Endothelial cell of umbilical vein (primary cell): ENCODE measurements around the gene CCDC6. TPM values are rescaled to one million over a fixed set of nuclear protein-coding genes. Genes with fewer than 3 reads are reported as not detected.
A peak's percentile ranks its signal among the peaks of the same experiment; 100 is the strongest.

Source experiments
- BruUV-seq: library from RNA; stranded (reverse); fragments of 400-500 nt; replicated peaks from 2 replicates; lab custom pipeline; 2021; lab: Mats Ljungman, UMichigan
- CTCF ChIA-PET: fragments of 300-600, 350-600 bp; sonication (Branson Sonifier 250); formaldehyde crosslinking; loops from one replicate; lab custom pipeline; 2021; ENCODE audit warnings: antibody characterized with exemption, inconsistent platforms; lab: Charles Lee
- POLR2A ChIA-PET: fragments of 300-600, 350-600 bp; sonication (Branson Sonifier 250); formaldehyde crosslinking; loops from one replicate; lab custom pipeline; 2021; ENCODE audit warnings: antibody characterized with exemption, inconsistent platforms; lab: Charles Lee
- DNase-seq: peaks from one replicate; pipeline ENCODE4 v3.0.0-alpha.2; 2011; ENCODE audit warnings: low read depth, low spot score
- FAIRE-seq: peaks from 2 replicates; lab custom pipeline; 2011; peaks lifted over from hg19 to GRCh38; lab: Jason Lieb, UNC
- H2AFZ ChIP-seq: 2 replicates; pipeline ENCODE4 v1.6.0; 2012; ENCODE audit warnings: low read depth, low read length, control low read depth, inconsistent platforms
- H3K27ac ChIP-seq: 2 replicates; pipeline ENCODE4 v1.5.1; 2011; ENCODE audit warnings: low read depth, mild to moderate bottlenecking, control low read depth, low read length, moderate library complexity; ENCODE audit not compliant: insufficient read depth
- H3K27me3 ChIP-seq, 2 experiments: 2 replicates each; pipeline versions ENCODE4 v1.6.0 to v1.6.1; 2011; ENCODE audit warnings: low read length in 2 of 2, mixed read lengths in 1 of 2; ENCODE audit not compliant: control insufficient read depth in 2 of 2, insufficient read depth in 2 of 2
- H3K36me3 ChIP-seq, 2 experiments: 2 replicates in 1 of 2; 3 replicates in 1 of 2; pipeline ENCODE4 v1.5.1; 2011; ENCODE audit warnings: low read length in 2 of 2, mild to moderate bottlenecking in 1 of 2, moderate library complexity in 1 of 2; ENCODE audit not compliant: control insufficient read depth in 2 of 2, insufficient read depth in 2 of 2; ENCODE audit errors: extremely low read depth in 1 of 2
- H3K4me1 ChIP-seq: 3 replicates; pipeline ENCODE4 v1.5.1; 2011; ENCODE audit warnings: mild to moderate bottlenecking, low read length; ENCODE audit not compliant: control insufficient read depth, insufficient read depth; ENCODE audit errors: extremely low read depth
- H3K4me2 ChIP-seq: 2 replicates; pipeline ENCODE4 v1.6.1; 2011; ENCODE audit warnings: low read length, control low read depth, mixed read lengths; ENCODE audit not compliant: insufficient read depth
- H3K4me3 ChIP-seq, 3 experiments: fragments of 200-600 bp in 1 of 3; sonication (generic), shearing (Covaris generic) in 1 of 3; replicated peaks in 1 of 3; 2 replicates each; pipeline ENCODE4 v1.5.1; 2011 to 2016; ENCODE audit warnings: control low read depth in 3 of 3, low read length in 3 of 3, mild to moderate bottlenecking in 2 of 3, inconsistent platforms in 1 of 3, low read depth in 1 of 3, moderate library complexity in 1 of 3; ENCODE audit not compliant: insufficient read depth in 1 of 3
- H3K79me2 ChIP-seq: 2 replicates; pipeline ENCODE4 v1.6.0; 2012; ENCODE audit warnings: low read length, inconsistent platforms; ENCODE audit not compliant: control insufficient read depth, insufficient read depth
- H3K9ac ChIP-seq: replicated peaks from 2 replicates; pipeline ENCODE3; 2011; ENCODE audit warnings: low read length, control low read depth; ENCODE audit not compliant: insufficient read depth; ENCODE audit errors: extremely low read depth
- H3K9me1 ChIP-seq: replicated peaks from 3 replicates; pipeline ENCODE4 v1.6.0; 2011; ENCODE audit warnings: mild to moderate bottlenecking, low read length; ENCODE audit not compliant: control insufficient read depth, insufficient read depth; ENCODE audit errors: extremely low read depth
- H3K9me3 ChIP-seq: replicated peaks from 2 replicates; pipeline ENCODE4 v1.5.1; 2012; ENCODE audit warnings: low read length, inconsistent platforms; ENCODE audit not compliant: control insufficient read depth, insufficient read depth
- H4K20me1 ChIP-seq: replicated peaks from 2 replicates; pipeline ENCODE3; 2011; ENCODE audit warnings: mild to moderate bottlenecking, low read length; ENCODE audit not compliant: control insufficient read depth, insufficient read depth; ENCODE audit errors: extremely low read depth
- FOS ChIP-seq: IDR thresholded peaks from 2 replicates; pipeline ENCODE4 v1.6.1; 2011; ENCODE audit warnings: mild to moderate bottlenecking, low read length, moderate library complexity, borderline replicate concordance; ENCODE audit not compliant: insufficient read depth
- JUN ChIP-seq: IDR thresholded peaks from 2 replicates; pipeline ENCODE4 v1.6.1; 2011; ENCODE audit warnings: borderline replicate concordance, low read depth; ENCODE audit not compliant: insufficient read length, insufficient read depth
- MYC ChIP-seq: IDR thresholded peaks from one replicate; pipeline ENCODE4 v1.6.1; 2011; ENCODE audit warnings: mild to moderate bottlenecking, low read depth, low read length
- dilution Hi-C: fragments of 300-500 bp; cut with MboI; formaldehyde crosslinking; loops from one replicate; pipeline ENCODE4 v1.15.0; 2019; ENCODE audit warnings: low sequenced_read_pairs; ENCODE audit not compliant: extremely low pct_ligation_motif_present
- intact Hi-C: fragments of 100-400 bp; cut with micrococcal nuclease; formaldehyde crosslinking; loops from one replicate; pipeline ENCODE4 v1.10.0; 2022
- polyA plus RNA-seq, 4 experiments: library from polyadenylated mRNA; depleted of rRNA in 3 of 4; stranded (reverse) in 3 of 4; unstranded in 1 of 4; fragments of >200 nt; gene quantifications; 2 replicates each; pipeline versions ENCODE4 v1.2.1 to v1.2.3, GENCODE V29; 2011 to 2012; ENCODE audit warnings: missing spikeins in 1 of 4
- total RNA-seq: library from RNA; stranded (reverse); gene quantifications from 2 replicates; pipeline ENCODE4 v1.2.3, GENCODE V29; 2021
- TF ChIP-seq, protein P1 (sequence below): IDR thresholded peaks from 2 replicates; pipeline ENCODE4 v1.6.1; 2011; ENCODE audit not compliant: insufficient read depth, insufficient read length
- TF ChIP-seq, protein P2 (sequence below), 2 donors: IDR thresholded peaks; 1 replicate in 1 of 2; 2 replicates in 1 of 2; pipeline ENCODE4 v1.5.1; 2011; ENCODE audit warnings: low read length in 2 of 2, mild to moderate bottlenecking in 2 of 2, moderate library complexity in 2 of 2, control low read depth in 1 of 2, inconsistent platforms in 1 of 2, low read depth in 1 of 2; ENCODE audit not compliant: insufficient read depth in 1 of 2; ENCODE audit errors: extremely low read depth in 1 of 2

The CCDC6 gene
- total and polyA plus RNA-seq, 2 donors (not counting 3 experiments of a cell fraction or from before 2014, with no cell fraction given): 16.8 to 36.8 TPM

GRCh38 chr10:59844436-59844835, 61.9 kb downstream of the CCDC6 start:
- TF ChIP-seq, protein P1, sequence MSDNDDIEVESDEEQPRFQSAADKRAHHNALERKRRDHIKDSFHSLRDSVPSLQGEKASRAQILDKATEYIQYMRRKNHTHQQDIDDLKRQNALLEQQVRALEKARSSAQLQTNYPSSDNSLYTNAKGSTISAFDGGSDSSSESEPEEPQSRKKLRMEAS: no peak
- no peak for TF ChIP-seq FOS
- no peak for TF ChIP-seq JUN
- TF ChIP-seq MYC: no peak
- TF ChIP-seq, protein P2, sequence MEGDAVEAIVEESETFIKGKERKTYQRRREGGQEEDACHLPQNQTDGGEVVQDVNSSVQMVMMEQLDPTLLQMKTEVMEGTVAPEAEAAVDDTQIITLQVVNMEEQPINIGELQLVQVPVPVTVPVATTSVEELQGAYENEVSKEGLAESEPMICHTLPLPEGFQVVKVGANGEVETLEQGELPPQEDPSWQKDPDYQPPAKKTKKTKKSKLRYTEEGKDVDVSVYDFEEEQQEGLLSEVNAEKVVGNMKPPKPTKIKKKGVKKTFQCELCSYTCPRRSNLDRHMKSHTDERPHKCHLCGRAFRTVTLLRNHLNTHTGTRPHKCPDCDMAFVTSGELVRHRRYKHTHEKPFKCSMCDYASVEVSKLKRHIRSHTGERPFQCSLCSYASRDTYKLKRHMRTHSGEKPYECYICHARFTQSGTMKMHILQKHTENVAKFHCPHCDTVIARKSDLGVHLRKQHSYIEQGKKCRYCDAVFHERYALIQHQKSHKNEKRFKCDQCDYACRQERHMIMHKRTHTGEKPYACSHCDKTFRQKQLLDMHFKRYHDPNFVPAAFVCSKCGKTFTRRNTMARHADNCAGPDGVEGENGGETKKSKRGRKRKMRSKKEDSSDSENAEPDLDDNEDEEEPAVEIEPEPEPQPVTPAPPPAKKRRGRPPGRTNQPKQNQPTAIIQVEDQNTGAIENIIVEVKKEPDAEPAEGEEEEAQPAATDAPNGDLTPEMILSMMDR (IDR thresholded peaks at IDR 0.05; ENCODE audit: extremely low read depth in 1 of 2, insufficient read depth in 1 of 2, low read depth in 1 of 2, low read length in 2 of 2): no peak
- no peak overlapping the region for H3K27ac ChIP-seq
- intact Hi-C loops (no loop called here), dilution Hi-C loops (no loop called here)
- no peaks in the 10 kb centered on the region for H3K79me2 ChIP-seq
- ChIA-PET CTCF (interaction anchor here (0.9 to 2.2 kb wide), 4 partner anchors 9 to 62 kb away, joined by 3 to 32 read pairs (median 4); partner anchors contain the start of gene CCDC6), POLR2A (interaction anchor here (0.7 kb wide), 2 partner anchors 24 to 67 kb away, joined by 4 to 5 read pairs; no protein-coding TSS in a partner anchor)
- H3K4me3 ChIP-seq: no peak overlapping the region
- no peak overlapping the region for H3K9ac ChIP-seq
- DNase-seq (no peak), FAIRE-seq (peak; percentile 50)
- no peaks in the 10 kb centered on the region for H3K36me3 ChIP-seq
- no peak overlapping the region for H3K4me2 ChIP-seq
- no peaks in the 10 kb centered on the region for H3K4me1 ChIP-seq
- BruUV-seq: no TSS peak
- no peaks in the 10 kb centered on the region for H3K27me3 ChIP-seq
- H3K9me1 ChIP-seq: no peaks in the 10 kb centered on the region
- H4K20me1 ChIP-seq: no peaks in the 10 kb centered on the region
- H3K9me3 ChIP-seq: no peaks in the 10 kb centered on the region
- H2AFZ ChIP-seq: no peak overlapping the region
